K562 (cell line): ENCODE results near the gene CDHR2.

Experiments
- CHD7 ChIP-seq: fragments of 200-600 bp; sonication (generic); IDR thresholded peaks from one replicate; pipeline ENCODE4 v1.6.1; 2012; ENCODE audit warnings: mild to moderate bottlenecking, low read depth, low read length, inconsistent platforms
- EP300 ChIP-seq: IDR thresholded peaks from 2 replicates; pipeline ENCODE4 v1.6.1; 2012; ENCODE audit warnings: low read length, improper control_type of control experiment
- FIP1L1 ChIP-seq: fragments of 200-400 bp; formaldehyde crosslinking; IDR thresholded peaks from 2 replicates; pipeline ENCODE4 v1.6.1; 2018; ENCODE audit warnings: mild to moderate bottlenecking, low read depth, low read length; ENCODE audit not compliant: poor library complexity, severe bottlenecking
- MED1 ChIP-seq: sonication (generic); formaldehyde crosslinking; IDR thresholded peaks from 2 replicates; pipeline ENCODE4 v1.8.1; 2023; ENCODE audit warnings: missing genetic modification reagents, borderline replicate concordance
- NUFIP1 ChIP-seq: fragments of 450-650 bp; IDR thresholded peaks from 2 replicates; pipeline ENCODE4 v1.6.1; 2018; ENCODE audit not compliant: partially characterized antibody
- POLR2AphosphoS5 ChIP-seq: IDR thresholded peaks from 2 replicates; pipeline ENCODE4 v1.6.1; 2011; ENCODE audit warnings: mild to moderate bottlenecking, low read depth, low read length, moderate library complexity; ENCODE audit not compliant: control insufficient read depth, insufficient read depth
- TAF1 ChIP-seq: IDR thresholded peaks from 2 replicates; pipeline ENCODE4 v1.6.1; 2011; ENCODE audit warnings: mild to moderate bottlenecking, low read length, moderate library complexity; ENCODE audit not compliant: insufficient read depth, control insufficient read depth, severe bottlenecking; ENCODE audit errors: extremely low read depth
- ZNF274 ChIP-seq: IDR thresholded peaks from 2 replicates; pipeline ENCODE4 v1.6.1; 2011; ENCODE audit warnings: low read depth, mild to moderate bottlenecking, low read length, moderate library complexity, borderline replicate concordance

GRCh38 chr5:176535664-176536131 is 13.4 kb upstream of the CDHR2 start:
- TF ChIP-seq MED1 (CRISPR knock-in tag): no peak
- TF ChIP-seq FIP1L1: no peak
- TF ChIP-seq NUFIP1: no peak
- TF ChIP-seq ZNF274: no peak
- TF ChIP-seq CHD7: no peak
- no peak for TF ChIP-seq POLR2AphosphoS5
- no peak for TF ChIP-seq TAF1
- no peak for TF ChIP-seq EP300
